C4-2B (cell line): ENCODE measurements around the gene PLA2G7.

Experiments
- H3K27ac ChIP-seq: fragments of 450-650 bp; 2 replicates; pipeline ENCODE4 v1.5.1; 2017
- CTCF ChIP-seq: fragments of 450-650 bp; conservative IDR thresholded peaks from 2 replicates; pipeline ENCODE4 v1.5.1; 2017; ENCODE audit warnings: mild to moderate bottlenecking
- ZFX ChIP-seq: fragments of 450-650 bp; IDR thresholded peaks from 2 replicates; pipeline ENCODE4 v1.6.1; 2017

The PLA2G7 gene

GRCh38 chr6:46733341-46733801, 1.8 kb downstream of the PLA2G7 start:
- TF ChIP-seq ZFX (no peak), CTCF (no peak)
- H3K27ac ChIP-seq: no peak overlapping the region

- H3K27ac ChIP-seq: no peak overlapping the region
- TF ChIP-seq ZFX: no peak
- TF ChIP-seq CTCF: no peak
Observed at GRCh38 chr6:46730921-46731461, 4.2 kb downstream of the PLA2G7 start.

GRCh38 chr6:46729787-46730326, 5.3 kb downstream of the PLA2G7 start:
- TF ChIP-seq CTCF (no peak), ZFX (no peak)
- H3K27ac ChIP-seq: no peak overlapping the region

GRCh38 chr6:46720401-46720800, 14.8 kb downstream of the PLA2G7 start:
- H3K27ac ChIP-seq: no peak overlapping the region
- TF ChIP-seq ZFX (no peak), CTCF (no peak)

GRCh38 chr6:46719099-46719498, 16.1 kb downstream of the PLA2G7 start:
- TF ChIP-seq ZFX (no peak), CTCF (no peak)

GRCh38 chr6:46715141-46715540, 20.0 kb downstream of the PLA2G7 start:
- H3K27ac ChIP-seq: no peak overlapping the region
- TF ChIP-seq ZFX (no peak), CTCF (no peak)

More at GRCh38 chr6:46719099-46719498, 16.1 kb downstream of the PLA2G7 start:
- no peak overlapping the region for H3K27ac ChIP-seq

GRCh38 chr6:46711491-46711890, 23.7 kb downstream of the PLA2G7 start:
- no peak overlapping the region for H3K27ac ChIP-seq
- TF ChIP-seq ZFX: no peak
- TF ChIP-seq CTCF: no peak
